22Rv1 (cell line): Measurements from ENCODE around the gene PCDH10.

ENCODE experiments used
- ZFX ChIP-seq: fragments of 450-650 bp; IDR thresholded peaks from 2 replicates; pipeline ENCODE4 v1.6.1; 2017; ENCODE audit warnings: antibody characterized with exemption, borderline replicate concordance
- TF ChIP-seq, protein P1 (sequence below): fragments of 450-650 bp; IDR thresholded peaks from 2 replicates; pipeline ENCODE4 v1.5.1; 2017; ENCODE audit warnings: mild to moderate bottlenecking

DNA sequence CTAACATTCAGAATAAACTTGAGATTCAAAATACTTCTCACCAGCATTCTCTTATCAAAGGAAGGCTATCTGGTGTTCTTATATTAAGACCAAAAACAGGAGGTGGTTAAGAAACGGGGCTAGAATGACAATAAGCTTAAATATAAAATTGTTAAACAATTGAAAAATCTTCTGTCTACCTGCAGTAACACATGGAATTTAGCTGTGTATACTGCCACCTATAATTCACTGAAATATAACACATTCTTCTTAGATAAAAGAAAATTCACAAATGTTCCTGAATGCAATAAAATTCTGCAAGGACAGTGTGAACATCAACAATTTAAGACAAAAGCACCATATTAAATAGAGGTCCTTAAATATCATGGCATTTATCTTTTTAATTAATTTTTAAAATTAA lies 11.5 kb upstream of the PCDH10 start:
- TF ChIP-seq, protein P1, sequence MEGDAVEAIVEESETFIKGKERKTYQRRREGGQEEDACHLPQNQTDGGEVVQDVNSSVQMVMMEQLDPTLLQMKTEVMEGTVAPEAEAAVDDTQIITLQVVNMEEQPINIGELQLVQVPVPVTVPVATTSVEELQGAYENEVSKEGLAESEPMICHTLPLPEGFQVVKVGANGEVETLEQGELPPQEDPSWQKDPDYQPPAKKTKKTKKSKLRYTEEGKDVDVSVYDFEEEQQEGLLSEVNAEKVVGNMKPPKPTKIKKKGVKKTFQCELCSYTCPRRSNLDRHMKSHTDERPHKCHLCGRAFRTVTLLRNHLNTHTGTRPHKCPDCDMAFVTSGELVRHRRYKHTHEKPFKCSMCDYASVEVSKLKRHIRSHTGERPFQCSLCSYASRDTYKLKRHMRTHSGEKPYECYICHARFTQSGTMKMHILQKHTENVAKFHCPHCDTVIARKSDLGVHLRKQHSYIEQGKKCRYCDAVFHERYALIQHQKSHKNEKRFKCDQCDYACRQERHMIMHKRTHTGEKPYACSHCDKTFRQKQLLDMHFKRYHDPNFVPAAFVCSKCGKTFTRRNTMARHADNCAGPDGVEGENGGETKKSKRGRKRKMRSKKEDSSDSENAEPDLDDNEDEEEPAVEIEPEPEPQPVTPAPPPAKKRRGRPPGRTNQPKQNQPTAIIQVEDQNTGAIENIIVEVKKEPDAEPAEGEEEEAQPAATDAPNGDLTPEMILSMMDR = peak; percentile 43
- TF ChIP-seq ZFX = no peak
